ENCODE results near the gene EIF4A3. TPM values are rescaled to one million over a fixed set of nuclear protein-coding genes. Genes with fewer than 3 reads are reported as not detected.

EIF4A3 gene
- total RNA-seq, 1 donor from 2014 or later, result 84.8 TPM

- DNase-seq (ENCODE audit: low spot score), result no peak
Observed at GRCh38 chr17:80132906-80133625, 13.9 kb downstream of the EIF4A3 start.

GRCh38 chr17:80130992-80131391, 15.9 kb downstream of the EIF4A3 start:
- DNase-seq (ENCODE audit: low spot score), result no peak

GRCh38 chr17:80129006-80129565, 17.8 kb downstream of the EIF4A3 start:
- DNase-seq (ENCODE audit: low spot score), result no peak

- no peak for DNase-seq (ENCODE audit: low spot score)
Observed at GRCh38 chr17:80126449-80126715, 20.5 kb downstream of the EIF4A3 start.

GRCh38 chr17:80125656-80126448, 21.1 kb downstream of the EIF4A3 start:
- DNase-seq (ENCODE audit: low spot score), result no peak

GRCh38 chr17:80124351-80124981, 22.5 kb downstream of the EIF4A3 start:
- peak; percentile 46 for DNase-seq (ENCODE audit: low spot score)

GRCh38 chr17:80123791-80124190, 23.1 kb downstream of the EIF4A3 start:
- DNase-seq (ENCODE audit: low spot score), result no peak

- no peak for DNase-seq (ENCODE audit: low spot score)
Observed at GRCh38 chr17:80122926-80123505, 23.9 kb downstream of the EIF4A3 start.

GRCh38 chr17:80122026-80122575, 24.8 kb downstream of the EIF4A3 start:
- DNase-seq (ENCODE audit: low spot score), result no peak

GRCh38 chr17:80119839-80120238, 27.1 kb downstream of the EIF4A3 start:
- DNase-seq (ENCODE audit: low spot score), result no peak

GRCh38 chr17:80119271-80119791, 27.6 kb downstream of the EIF4A3 start:
- no peak for DNase-seq (ENCODE audit: low spot score)

- DNase-seq (ENCODE audit: low spot score), result no peak
Observed at GRCh38 chr17:80118601-80119270, 28.2 kb downstream of the EIF4A3 start.

GRCh38 chr17:80117491-80118401, 29.2 kb downstream of the EIF4A3 start:
- DNase-seq (ENCODE audit: low spot score), result no peak

GRCh38 chr17:80116921-80117380, 30.0 kb downstream of the EIF4A3 start:
- DNase-seq (ENCODE audit: low spot score), result no peak

GRCh38 chr17:80116276-80116920, 30.5 kb downstream of the EIF4A3 start:
- DNase-seq (ENCODE audit: low spot score), result no peak

- no peak for DNase-seq (ENCODE audit: low spot score)
Observed at GRCh38 chr17:80115159-80115558, 31.8 kb downstream of the EIF4A3 start.

- DNase-seq (ENCODE audit: low spot score), result no peak
Observed at GRCh38 chr17:80114758-80115157, 32.2 kb downstream of the EIF4A3 start.

- DNase-seq (ENCODE audit: low spot score), result no peak
Observed at GRCh38 chr17:80113033-80113484, 33.9 kb downstream of the EIF4A3 start.

GRCh38 chr17:80112471-80113032, 34.4 kb downstream of the EIF4A3 start:
- peak; percentile 42 for DNase-seq (ENCODE audit: low spot score)
